Femur (tissue), 1 donor: ENCODE measurements around the gene ZBTB7B.
A peak's percentile ranks its signal among the peaks of the same experiment; 100 is the strongest.
"Not testable (repeated sequence)": the region's sequence is repeated elsewhere in the genome, so short reads cannot be mapped to it uniquely, and the experiment has no call there.

Experiments used
- DNase-seq: peaks from one replicate; pipeline ENCODE4 v3.0.0-alpha.2; 2017

The ZBTB7B gene

GRCh38 chr1:154969246-154969645, 33.4 kb upstream of the ZBTB7B start:
- DNase-seq, result no peak

GRCh38 chr1:154969860-154970452, 32.6 kb upstream of the ZBTB7B start:
- DNase-seq, result peak; percentile 57

- DNase-seq, result peak; percentile 97
These were observed 31.8 kb upstream of the ZBTB7B start, which contains the start of gene SHC1 for GRCh38 chr1:154970631-154971340. TSS of gene SHC1 (minus strand) at chr1:154970747. CDS start at chr1:154970526, 221 bp downstream.

- DNase-seq, result no peak
These were observed 31.1 kb upstream of the ZBTB7B start for GRCh38 chr1:154971341-154971998.

GRCh38 chr1:154972213-154972516, 30.4 kb upstream of the ZBTB7B start:
- DNase-seq, result no peak

- peak; percentile 86 for DNase-seq
These were observed 29.9 kb upstream of the ZBTB7B start for GRCh38 chr1:154972517-154973343.

- DNase-seq, result peak; percentile 97
These were observed 29.1 kb upstream of the ZBTB7B start for GRCh38 chr1:154973344-154974101.

- DNase-seq, result peak; percentile 99
These were observed 28.3 kb upstream of the ZBTB7B start, which contains the start of gene CKS1B for GRCh38 chr1:154974102-154974807. TSS of gene CKS1B (plus strand) at chr1:154974681. CDS start at chr1:154974746, 65 bp downstream.

GRCh38 chr1:154974808-154975408, 27.7 kb upstream of the ZBTB7B start:
- DNase-seq, result peak; percentile 97

GRCh38 chr1:154975409-154976059, 27.1 kb upstream of the ZBTB7B start:
- DNase-seq, result peak; percentile 77

GRCh38 chr1:154977762-154978161, 24.8 kb upstream of the ZBTB7B start:
- DNase-seq, result not testable (repeated sequence)

- DNase-seq, result no peak
These were observed 24.2 kb upstream of the ZBTB7B start for GRCh38 chr1:154978360-154978759.

- no peak for DNase-seq
These were observed 20.3 kb upstream of the ZBTB7B start for GRCh38 chr1:154982341-154982740.

- peak; percentile 99 for DNase-seq
These were observed 19.5 kb upstream of the ZBTB7B start, which contains the start of gene FLAD1 for GRCh38 chr1:154982897-154983648. TSS of gene FLAD1 (plus strand) at chr1:154983344. CDS start at chr1:154983695, 351 bp downstream.

- DNase-seq, result no peak
These were observed 18.7 kb upstream of the ZBTB7B start for GRCh38 chr1:154983776-154984466.

GRCh38 chr1:154986736-154987135, 15.9 kb upstream of the ZBTB7B start:
- DNase-seq, result not testable (repeated sequence)

GRCh38 chr1:154987326-154987725, 15.3 kb upstream of the ZBTB7B start:
- no peak for DNase-seq

GRCh38 chr1:154988058-154988954, 14.3 kb upstream of the ZBTB7B start:
- no peak for DNase-seq
